H1 (cell line): Measurements from ENCODE around the gene ZNF488. TPM values are rescaled to one million over a fixed set of nuclear protein-coding genes. Genes with fewer than 3 reads are reported as not detected.

Source experiments
- CTCF ChIA-PET: fragments of 300-600 bp; sonication (Branson Sonifier 250); formaldehyde crosslinking; loops from one replicate; lab custom pipeline; 2021; ENCODE audit not compliant: partially characterized antibody; lab: Charles Lee
- POLR2A ChIA-PET: fragments of 300-600 bp; sonication (Branson Sonifier 250); formaldehyde crosslinking; loops from one replicate; lab custom pipeline; 2021; ENCODE audit warnings: inconsistent platforms; ENCODE audit not compliant: partially characterized antibody; lab: Charles Lee
- DNase-seq, 2 experiments: peaks; one replicate each; pipeline versions ENCODE4 v3.0.0 to v3.0.0-alpha.2; 2010 to 2022; ENCODE audit warnings: low spot score in 2 of 2, low read depth in 1 of 2, mixed read lengths in 1 of 2
- FAIRE-seq: peaks from 2 replicates; lab custom pipeline; 2011; peaks lifted over from hg19 to GRCh38; lab: Jason Lieb, UNC
- H2AFZ ChIP-seq: 2 replicates; pipeline ENCODE4 v1.8.1; 2012; ENCODE audit warnings: low read length, inconsistent platforms
- H2AK5ac ChIP-seq: 2 replicates; pipeline ENCODE4 v1.6.1; 2013; ENCODE audit warnings: low read depth, low read length
- H2BK120ac ChIP-seq: replicated peaks from 2 replicates; pipeline ENCODE3; 2013; ENCODE audit warnings: low read depth, low read length, inconsistent platforms
- H2BK12ac ChIP-seq: 2 replicates; pipeline ENCODE4 v1.6.1; 2013; ENCODE audit warnings: low read depth, low read length
- H2BK15ac ChIP-seq: 2 replicates; pipeline ENCODE4 v1.6.1; 2013; ENCODE audit warnings: low read length
- H2BK20ac ChIP-seq: 2 replicates; pipeline ENCODE4 v1.6.1; 2013; ENCODE audit warnings: low read length
- H2BK5ac ChIP-seq: 2 replicates; pipeline ENCODE4 v1.6.1; 2013; ENCODE audit warnings: low read depth, low read length
- H3K14ac ChIP-seq: 2 replicates; pipeline ENCODE4 v1.6.1; 2013; ENCODE audit warnings: inconsistent platforms; ENCODE audit not compliant: insufficient read length
- H3K18ac ChIP-seq: 2 replicates; pipeline ENCODE4 v1.6.1; 2013; ENCODE audit warnings: low read length; ENCODE audit errors: extremely low read depth
- H3K23ac ChIP-seq: 2 replicates; pipeline ENCODE4 v1.6.1; 2013; ENCODE audit warnings: inconsistent platforms; ENCODE audit not compliant: insufficient read length
- H3K23me2 ChIP-seq: 2 replicates; pipeline ENCODE4 v1.6.1; 2013; ENCODE audit warnings: low read depth, low read length
- H3K27ac ChIP-seq: 2 replicates; pipeline ENCODE4 v1.6.1; 2011; ENCODE audit warnings: low read depth, low read length, inconsistent platforms
- H3K27me3 ChIP-seq, 4 experiments: replicated peaks in 1 of 4; 1 replicate in 1 of 4; 2 replicates in 3 of 4; pipeline versions ENCODE4 v1.6.1 to v1.8.1; 2011 to 2013; ENCODE audit warnings: low read length in 3 of 4, mild to moderate bottlenecking in 3 of 4, inconsistent platforms in 2 of 4, mixed read lengths in 2 of 4, moderate library complexity in 1 of 4; ENCODE audit not compliant: control insufficient read depth in 3 of 4, insufficient read depth in 3 of 4; ENCODE audit errors: extremely low read depth in 1 of 4
- H3K36me3 ChIP-seq, 4 experiments: 2 replicates each; pipeline versions ENCODE4 v1.6.1 to v1.8.1; 2011 to 2013; ENCODE audit warnings: mild to moderate bottlenecking in 4 of 4, low read length in 3 of 4, moderate library complexity in 2 of 4, control low read depth in 1 of 4, inconsistent platforms in 1 of 4; ENCODE audit not compliant: insufficient read depth in 4 of 4, control insufficient read depth in 2 of 4
- H3K4ac ChIP-seq: replicated peaks from 2 replicates; pipeline ENCODE3; 2013; ENCODE audit warnings: low read length, low read depth, mixed read lengths, inconsistent platforms; ENCODE audit not compliant: insufficient read length
- H3K4me1 ChIP-seq, 4 experiments: replicated peaks in 1 of 4; 1 replicate in 1 of 4; 2 replicates in 3 of 4; pipeline versions ENCODE4 v1.6.1 to v1.8.1; 2011 to 2013; ENCODE audit warnings: low read length in 3 of 4, inconsistent platforms in 2 of 4, mixed read lengths in 1 of 4; ENCODE audit not compliant: insufficient read depth in 4 of 4, control insufficient read depth in 3 of 4
- H3K4me2 ChIP-seq, 2 experiments: 2 replicates each; pipeline versions ENCODE4 v1.6.1 to v1.8.1; 2011 to 2013; ENCODE audit warnings: low read depth in 2 of 2, low read length in 2 of 2, control low read depth in 1 of 2, inconsistent platforms in 1 of 2, mild to moderate bottlenecking in 1 of 2; ENCODE audit not compliant: insufficient read depth in 1 of 2
- H3K4me3 ChIP-seq, 4 experiments: fragments of 200-600, 300-600 bp in 1 of 4; sonication (generic), shearing (Covaris generic), sonication (Bioruptor Twin) in 1 of 4; 2 replicates each; pipeline versions ENCODE4 v1.5.1 to v1.8.1; 2011 to 2016; ENCODE audit warnings: low read length in 4 of 4, low read depth in 3 of 4, control low read depth in 2 of 4, inconsistent platforms in 2 of 4, mild to moderate bottlenecking in 2 of 4, mixed read lengths in 1 of 4, moderate library complexity in 1 of 4; ENCODE audit not compliant: insufficient read depth in 2 of 4; ENCODE audit errors: extremely low read depth in 1 of 4
- H3K56ac ChIP-seq: replicated peaks from 2 replicates; pipeline ENCODE3; 2013; ENCODE audit warnings: low read depth, mild to moderate bottlenecking, mixed read lengths, low read length, inconsistent platforms; ENCODE audit not compliant: insufficient read length
- H3K79me1 ChIP-seq: 2 replicates; pipeline ENCODE4 v1.6.1; 2013; ENCODE audit warnings: low read depth, low read length, control low read depth
- H3K79me2 ChIP-seq, 2 experiments: 2 replicates each; pipeline versions ENCODE4 v1.6.1 to v1.8.1; 2012 to 2013; ENCODE audit warnings: low read length in 2 of 2, mild to moderate bottlenecking in 2 of 2, inconsistent platforms in 1 of 2; ENCODE audit not compliant: insufficient read depth in 2 of 2, control insufficient read depth in 1 of 2
- H3K9ac ChIP-seq, 4 experiments: replicated peaks in 1 of 4; 1 replicate in 1 of 4; 2 replicates in 3 of 4; pipeline versions ENCODE4 v1.6.1 to v1.8.1; 2011 to 2013; ENCODE audit warnings: low read depth in 3 of 4, low read length in 3 of 4, control low read depth in 2 of 4, mild to moderate bottlenecking in 2 of 4, moderate library complexity in 2 of 4, inconsistent platforms in 1 of 4; ENCODE audit errors: extremely low read depth in 1 of 4
- H3K9me3 ChIP-seq, 2 experiments: 2 replicates each; pipeline versions ENCODE4 v1.6.1 to v1.8.1; 2012 to 2013; ENCODE audit warnings: mild to moderate bottlenecking in 2 of 2, moderate library complexity in 2 of 2, control low read depth in 1 of 2, inconsistent platforms in 1 of 2, low read depth in 1 of 2, low read length in 1 of 2, mixed read lengths in 1 of 2; ENCODE audit not compliant: insufficient read depth in 2 of 2
- H4K20me1 ChIP-seq, 2 experiments: replicated peaks in 1 of 2; 2 replicates each; pipeline versions ENCODE3 to v1.8.1; 2011 to 2013; ENCODE audit warnings: inconsistent platforms in 2 of 2, low read length in 2 of 2, mild to moderate bottlenecking in 1 of 2; ENCODE audit not compliant: insufficient read depth in 2 of 2, control insufficient read depth in 1 of 2
- H4K5ac ChIP-seq: 2 replicates; pipeline ENCODE4 v1.6.1; 2013; ENCODE audit warnings: low read length, low read depth, mixed read lengths, inconsistent platforms; ENCODE audit not compliant: insufficient read length
- H4K8ac ChIP-seq: 2 replicates; pipeline ENCODE4 v1.8.0; 2013; ENCODE audit warnings: mild to moderate bottlenecking, moderate library complexity, low read length, inconsistent platforms; ENCODE audit not compliant: insufficient read depth; ENCODE audit errors: extremely low read depth
- H4K91ac ChIP-seq: replicated peaks from 2 replicates; pipeline ENCODE3; 2013; ENCODE audit warnings: low read length, mixed read lengths, inconsistent platforms; ENCODE audit not compliant: insufficient read length
- ATF2 ChIP-seq: IDR thresholded peaks from 2 replicates; pipeline ENCODE4 v1.6.1; 2012; ENCODE audit warnings: low read length, inconsistent platforms
- GABPA ChIP-seq: IDR thresholded peaks from 2 replicates; pipeline ENCODE4 v1.6.1; 2011; ENCODE audit warnings: mild to moderate bottlenecking, low read length, moderate library complexity, borderline replicate concordance; ENCODE audit not compliant: insufficient read depth
- RFX5 ChIP-seq: IDR thresholded peaks from 2 replicates; pipeline ENCODE4 v1.6.1; 2011; ENCODE audit warnings: low read depth, low read length, improper control_type of control experiment, borderline replicate concordance
- WGBS, 2 experiments: shearing (Covaris generic) in 1 of 2; methylation state at CpG; one replicate each; pipeline versions ENCODE4 v1.1.6 to v1.1.7; 2013 to 2015; ENCODE audit warnings: low lambda C conversion rate in 2 of 2, mixed read lengths in 2 of 2, inconsistent platforms in 1 of 2, low coverage in 1 of 2, missing lambda C conversion rate in 1 of 2; ENCODE audit not compliant: insufficient replicate concordance in 2 of 2, insufficient coverage in 1 of 2, insufficient read length in 1 of 2; ENCODE audit errors: extremely low coverage in 1 of 2, missing lambda C conversion rate in 1 of 2; 5-methylcytosine and 5-hydroxymethylcytosine counted together
- polyA plus RNA-seq, 7 experiments: library from polyadenylated mRNA; depleted of rRNA in 3 of 7; stranded (reverse) in 5 of 7; unstranded in 2 of 7; fragments of >200 nt in 5 of 7; fragments of 200-250 nt in 2 of 7; gene quantifications; 1 replicate in 5 of 7; 2 replicates in 1 of 7; 4 replicates in 1 of 7; pipeline versions ENCODE4 v1.2.1 to v1.2.3, GENCODE V29; 2011 to 2013; ENCODE audit warnings: missing spikeins in 2 of 7, mixed read lengths in 2 of 7
- total RNA-seq: library from RNA; stranded (reverse); fragmentation: NEBNext Ultra II Directional; extraction: Animal tissue kit (Norgen Biotek cat#: 25700); gene quantifications from 2 replicates; pipeline ENCODE4 v1.2.1, GENCODE V29; 2021

Gene ZNF488
- total and polyA plus RNA-seq, 2 of the 8 experiments (the other 6 are each of a cell fraction or from before 2014, with no cell fraction given), result 7.9 to 11.4 TPM

- no peak overlapping the region for H2BK120ac ChIP-seq
- ChIA-PET CTCF (no interaction called here), POLR2A (no interaction called here)
- H2AK5ac ChIP-seq, result no peak overlapping the region
- 90% methylated on average over 5 of the region's 5 CpGs; no CpG with 5 or more reads in 1 of the 2 experiments for WGBS, 2 experiments
- no peaks in the 10 kb centered on the region; a peak in 1 of 7 replicates for H3K27me3 ChIP-seq
- H3K79me1 ChIP-seq, result no peaks in the 10 kb centered on the region
- H3K18ac ChIP-seq, result no peak overlapping the region
- H2AFZ ChIP-seq, result no peak overlapping the region
- H3K36me3 ChIP-seq, result no peaks in the 10 kb centered on the region
- no peak for DNase-seq
- H3K9me3 ChIP-seq, result no peaks in the 10 kb centered on the region
- no peak overlapping the region for H3K23ac ChIP-seq
- no peak overlapping the region for H4K5ac ChIP-seq
- H2BK12ac ChIP-seq, result no peak overlapping the region
- no peak overlapping the region for H3K4me3 ChIP-seq
- H3K9ac ChIP-seq, result no peak overlapping the region
- no peaks in the 10 kb centered on the region for H3K4me1 ChIP-seq
- H2BK20ac ChIP-seq, result no peak overlapping the region
- H3K23me2 ChIP-seq, result no peaks in the 10 kb centered on the region
- no peak overlapping the region for H3K27ac ChIP-seq
- no peak overlapping the region for H2BK15ac ChIP-seq
- no peak overlapping the region for H3K14ac ChIP-seq
- H4K20me1 ChIP-seq, result no peaks in the 10 kb centered on the region
- H4K91ac ChIP-seq, result no peak overlapping the region
- H3K4me2 ChIP-seq, result no peak overlapping the region
- no peak for FAIRE-seq
- H3K79me2 ChIP-seq, result no peaks in the 10 kb centered on the region
- no peak overlapping the region for H3K56ac ChIP-seq
- H3K4ac ChIP-seq, result no peak overlapping the region
- no peak overlapping the region for H2BK5ac ChIP-seq
- H4K8ac ChIP-seq, result no peak overlapping the region
- no peak for TF ChIP-seq RFX5
- no peak for TF ChIP-seq GABPA
- TF ChIP-seq ATF2, result no peak
Observed at GRCh38 chr10:47356708-47357107, 27.4 kb downstream of the ZNF488 start.
